ENCODE data around the gene TULP1. TPM values are rescaled to one million over a fixed set of nuclear protein-coding genes. Genes with fewer than 3 reads are reported as not detected.

Gene TULP1
- total and polyA plus RNA-seq, 4 donors, result 0.05 to 2.6 (median 0.26) TPM; not detected in 1

DNA sequence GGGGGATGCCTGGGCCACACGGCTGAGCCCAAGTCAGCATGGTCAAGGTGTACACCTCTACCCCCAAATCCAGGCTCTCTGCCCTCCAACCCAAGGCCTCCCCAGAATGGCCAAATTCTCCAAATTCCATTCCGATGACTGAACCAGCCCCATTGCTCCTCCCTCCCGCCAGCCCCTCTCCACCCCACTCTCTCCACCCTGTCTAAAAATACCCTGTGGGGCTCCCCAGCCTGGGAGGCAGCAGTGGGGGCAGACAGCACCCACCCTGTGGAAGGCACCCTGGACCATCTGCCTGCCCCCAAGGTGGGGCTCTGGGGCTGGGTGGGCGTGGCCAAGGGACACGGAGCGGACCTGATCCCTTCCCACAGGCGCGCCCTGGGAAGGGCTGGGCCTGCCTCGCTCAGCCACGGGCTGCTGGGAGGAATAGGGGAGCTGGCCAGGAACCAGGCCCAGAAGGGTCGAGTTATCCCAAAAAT lies 27.3 kb downstream of the TULP1 start:
- Histone ChIP-seq H3K4me3 (no peak overlapping the region), H3K4me1 (ENCODE audit: control insufficient read depth in 5 of 5, insufficient read depth in 5 of 5, low read length in 5 of 5) (peaks cover 6 to 34% (median 24%) of the 10 kb centered on the region in 5 donors), H3K9me3 (ENCODE audit: control insufficient read depth in 4 of 4, insufficient read depth in 3 of 4, low read length in 3 of 4) (no peaks in the 10 kb centered on the region), H3K36me3 (ENCODE audit: control insufficient read depth in 4 of 4, insufficient read depth in 4 of 4, low read length in 4 of 4) (peaks cover 0 to 10% (median 5%) of the 10 kb centered on the region in 4 donors), H3K9ac (ENCODE audit: insufficient read depth in 1 of 2, low read length in 2 of 2) (peak overlapping the region in 1 of 2 donors; percentile 55), H3K27ac (ENCODE audit: low read depth in 1 of 2, low read length in 1 of 2) (peak overlapping the region in 1 of 2 donors; percentile 93), H3K27me3 (ENCODE audit: control insufficient read depth in 3 of 3, insufficient read depth in 3 of 3, low read length in 2 of 3) (no peaks in the 10 kb centered on the region)
- ATAC-seq (ENCODE audit: insufficient read depth, low FRiP score) (peak; percentile 46), DNase-seq (peak in 2 of 3 donors; percentile 56 to 63)
- TF ChIP-seq, protein P1, sequence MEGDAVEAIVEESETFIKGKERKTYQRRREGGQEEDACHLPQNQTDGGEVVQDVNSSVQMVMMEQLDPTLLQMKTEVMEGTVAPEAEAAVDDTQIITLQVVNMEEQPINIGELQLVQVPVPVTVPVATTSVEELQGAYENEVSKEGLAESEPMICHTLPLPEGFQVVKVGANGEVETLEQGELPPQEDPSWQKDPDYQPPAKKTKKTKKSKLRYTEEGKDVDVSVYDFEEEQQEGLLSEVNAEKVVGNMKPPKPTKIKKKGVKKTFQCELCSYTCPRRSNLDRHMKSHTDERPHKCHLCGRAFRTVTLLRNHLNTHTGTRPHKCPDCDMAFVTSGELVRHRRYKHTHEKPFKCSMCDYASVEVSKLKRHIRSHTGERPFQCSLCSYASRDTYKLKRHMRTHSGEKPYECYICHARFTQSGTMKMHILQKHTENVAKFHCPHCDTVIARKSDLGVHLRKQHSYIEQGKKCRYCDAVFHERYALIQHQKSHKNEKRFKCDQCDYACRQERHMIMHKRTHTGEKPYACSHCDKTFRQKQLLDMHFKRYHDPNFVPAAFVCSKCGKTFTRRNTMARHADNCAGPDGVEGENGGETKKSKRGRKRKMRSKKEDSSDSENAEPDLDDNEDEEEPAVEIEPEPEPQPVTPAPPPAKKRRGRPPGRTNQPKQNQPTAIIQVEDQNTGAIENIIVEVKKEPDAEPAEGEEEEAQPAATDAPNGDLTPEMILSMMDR (IDR thresholded peaks at IDR 0.05; ENCODE audit: control extremely low read depth, extremely low read depth), result no peak
- WGBS, 2 donors, result 57 to 78% methylated on average over 11 of the region's 11 CpGs

DNA sequence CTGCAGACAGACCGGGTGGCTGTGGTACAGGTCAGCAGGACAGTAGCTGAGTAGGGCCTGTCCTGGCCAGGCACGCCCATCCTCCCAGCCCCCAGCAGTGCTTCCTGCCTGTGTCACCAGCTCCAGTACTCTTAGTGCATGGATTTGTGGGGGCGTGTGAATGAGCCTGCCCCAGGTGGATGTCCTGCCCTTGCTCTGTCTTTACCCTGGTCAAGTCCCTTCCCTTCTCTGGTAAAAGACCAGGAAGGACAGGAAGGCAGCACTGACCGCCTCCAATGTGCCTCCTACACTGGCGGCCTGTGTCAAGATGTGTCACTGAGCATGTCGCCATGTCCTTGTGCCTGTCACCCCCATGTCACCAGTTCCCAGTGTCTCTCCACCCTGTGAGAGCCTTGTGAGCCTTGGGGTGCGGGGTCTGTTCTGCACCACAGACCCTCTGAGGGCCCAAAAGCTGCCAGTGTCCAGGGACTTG lies 27.7 kb downstream of the TULP1 start:
- Histone ChIP-seq H3K27me3 (ENCODE audit: control insufficient read depth in 3 of 3, insufficient read depth in 3 of 3, low read length in 2 of 3) (no peaks in the 10 kb centered on the region), H3K4me1 (ENCODE audit: control insufficient read depth in 5 of 5, insufficient read depth in 5 of 5, low read length in 5 of 5) (peaks cover 5 to 31% (median 23%) of the 10 kb centered on the region in 5 donors), H3K36me3 (ENCODE audit: control insufficient read depth in 4 of 4, insufficient read depth in 4 of 4, low read length in 4 of 4) (peaks cover 0 to 10% (median 5%) of the 10 kb centered on the region in 4 donors), H3K27ac (ENCODE audit: low read depth in 1 of 2, low read length in 1 of 2) (peak overlapping the region in 1 of 2 donors; percentile 93), H3K4me3 (no peak overlapping the region), H3K9ac (ENCODE audit: insufficient read depth in 1 of 2, low read length in 2 of 2) (no peak overlapping the region), H3K9me3 (ENCODE audit: control insufficient read depth in 4 of 4, insufficient read depth in 3 of 4, low read length in 3 of 4) (no peaks in the 10 kb centered on the region)
- DNase-seq (no peak), ATAC-seq (ENCODE audit: insufficient read depth, low FRiP score) (no peak)
- TF ChIP-seq, protein P1 (IDR thresholded peaks at IDR 0.05; ENCODE audit: control extremely low read depth, extremely low read depth), result no peak
- 85 to 90% methylated on average over 7 of the region's 7 CpGs for WGBS, 2 donors

DNA sequence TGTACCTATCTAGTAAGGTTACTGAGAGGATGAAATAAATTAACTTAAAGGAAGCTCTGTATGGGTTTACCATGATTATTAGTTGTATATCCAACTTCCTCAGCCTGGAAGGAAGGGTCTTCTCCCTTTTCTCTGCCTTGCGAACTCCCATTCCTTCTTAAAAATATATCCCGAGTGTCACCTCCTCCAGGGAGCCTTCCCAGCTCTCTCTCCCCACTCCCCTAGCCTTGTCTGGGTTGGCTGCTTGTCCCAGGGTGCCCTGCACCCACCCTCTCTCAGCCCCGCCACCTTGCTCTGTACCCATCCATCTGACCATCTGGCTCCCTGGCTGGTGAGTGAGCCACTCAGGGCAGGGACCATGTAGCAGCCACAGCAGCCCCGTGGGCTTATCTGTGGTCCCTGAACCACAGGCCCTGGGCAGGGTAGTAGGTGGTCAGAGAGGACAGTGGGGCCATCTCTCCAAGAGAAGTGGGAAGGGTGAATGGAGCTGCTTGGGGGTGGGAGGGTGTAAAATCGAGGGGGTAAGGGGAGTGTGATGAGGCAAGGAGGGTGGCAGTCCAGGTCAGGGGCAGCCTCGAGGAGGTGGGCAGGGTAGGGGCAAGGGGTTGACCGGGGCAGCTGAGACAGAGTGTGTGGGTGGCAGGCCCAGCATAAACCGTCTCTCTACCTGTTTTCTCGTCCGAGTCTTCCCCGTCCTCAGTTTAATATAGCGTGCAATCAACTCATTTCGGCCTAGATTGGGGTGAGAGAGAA lies 28.6 kb downstream of the TULP1 start:
- 86 to 88% methylated on average over 13 of the region's 13 CpGs for WGBS, 2 donors
- H3K27ac ChIP-seq (ENCODE audit: low read depth in 1 of 2, low read length in 1 of 2), result no peak overlapping the region
- ATAC-seq (ENCODE audit: insufficient read depth, low FRiP score) (no peak), DNase-seq (no peak)
- peaks cover 5 to 31% (median 22%) of the 10 kb centered on the region in 5 donors for H3K4me1 ChIP-seq (ENCODE audit: control insufficient read depth in 5 of 5, insufficient read depth in 5 of 5, low read length in 5 of 5)
- peaks cover 0 to 14% (median 9%) of the 10 kb centered on the region in 4 donors for H3K36me3 ChIP-seq (ENCODE audit: control insufficient read depth in 4 of 4, insufficient read depth in 4 of 4, low read length in 4 of 4)
- H3K4me3 ChIP-seq, result no peak overlapping the region
- no peaks in the 10 kb centered on the region for H3K27me3 ChIP-seq (ENCODE audit: control insufficient read depth in 3 of 3, insufficient read depth in 3 of 3, low read length in 2 of 3)
- no peak overlapping the region for H3K9ac ChIP-seq (ENCODE audit: insufficient read depth in 1 of 2, low read length in 2 of 2)
- no peaks in the 10 kb centered on the region for H3K9me3 ChIP-seq (ENCODE audit: control insufficient read depth in 4 of 4, insufficient read depth in 3 of 4, low read length in 3 of 4)
- TF ChIP-seq, protein P1 (IDR thresholded peaks at IDR 0.05; ENCODE audit: control extremely low read depth, extremely low read depth), result no peak
